HG02884 (cell line): ENCODE data around the gene NAGPA.

Experiments used
- ATAC-seq: cut with Tn5 transposase; IDR thresholded peaks from one replicate; pipeline ENCODE4 v1.9.1; 2021; ENCODE audit warnings: mild to moderate bottlenecking, moderate library complexity; ENCODE audit not compliant: unreplicated experiment

NAGPA gene

GRCh38 chr16:4979164-4979563 lies 54.6 kb downstream of the NAGPA start:
- no peak for ATAC-seq

GRCh38 chr16:4976611-4977145 lies 57.1 kb downstream of the NAGPA start:
- no peak for ATAC-seq

- ATAC-seq = peak; percentile 96
Observed at GRCh38 chr16:4976079-4976478, 57.7 kb downstream of the NAGPA start.
